ENCODE results near the gene NOL12.

The NOL12 gene

GRCh38 chr22:37659897-37660708 is 26.0 kb upstream of the NOL12 start:
- peak overlapping the region; percentile 74 for H3K27ac ChIP-seq
- no peak for TF ChIP-seq CTCF (IDR thresholded peaks at IDR 0.05)
- no peak for TF ChIP-seq ZFX (IDR thresholded peaks at IDR 0.05; ENCODE audit: borderline replicate concordance)

GRCh38 chr22:37660709-37661045 is 25.5 kb upstream of the NOL12 start:
- H3K27ac ChIP-seq = no peak overlapping the region
- TF ChIP-seq CTCF (IDR thresholded peaks at IDR 0.05) = no peak
- no peak for TF ChIP-seq ZFX (IDR thresholded peaks at IDR 0.05; ENCODE audit: borderline replicate concordance)

GRCh38 chr22:37661160-37661924 is 24.8 kb upstream of the NOL12 start:
- TF ChIP-seq ZFX (IDR thresholded peaks at IDR 0.05; ENCODE audit: borderline replicate concordance) (no peak), CTCF (IDR thresholded peaks at IDR 0.05) (peak; percentile 26)
- no peak overlapping the region for H3K27ac ChIP-seq

- TF ChIP-seq ZFX (IDR thresholded peaks at IDR 0.05; ENCODE audit: borderline replicate concordance) = no peak
- no peak for TF ChIP-seq CTCF (IDR thresholded peaks at IDR 0.05)
- H3K27ac ChIP-seq = no peak overlapping the region
These were observed 24.1 kb upstream of the NOL12 start for GRCh38 chr22:37662039-37662438.

- H3K27ac ChIP-seq = no peak overlapping the region; the same call in 1 of the 2 replicates
- TF ChIP-seq ZFX (IDR thresholded peaks at IDR 0.05; ENCODE audit: borderline replicate concordance) = no peak
These were observed 22.5 kb upstream of the NOL12 start for GRCh38 chr22:37663521-37664140.

GRCh38 chr22:37664249-37665101 is 21.7 kb upstream of the NOL12 start:
- H3K27ac ChIP-seq = peak overlapping the region; percentile 5; the same call in 1 of the 2 replicates

GRCh38 chr22:37665487-37665886 is 20.7 kb upstream of the NOL12 start:
- no peak overlapping the region for H3K27ac ChIP-seq
- TF ChIP-seq CTCF (IDR thresholded peaks at IDR 0.05) (no peak), ZFX (IDR thresholded peaks at IDR 0.05; ENCODE audit: borderline replicate concordance) (no peak)

More at GRCh38 chr22:37664249-37665101, 21.7 kb upstream of the NOL12 start:
- no peak for TF ChIP-seq ZFX (IDR thresholded peaks at IDR 0.05; ENCODE audit: borderline replicate concordance)

All from 22Rv1 (cell line).